ENCODE measurements around the gene TIPRL. TPM values are rescaled to one million over a fixed set of nuclear protein-coding genes. Genes with fewer than 3 reads are reported as not detected.
A peak's percentile ranks its signal among the peaks of the same experiment; 100 is the strongest.

TIPRL gene
- 35.3 TPM for polyA plus RNA-seq
- long read RNA-seq, donor 1, transcript TIPRL-202 (7 exons, 3,032 nt) = major isoform, 8 of 19 reads
- long read RNA-seq, donor 1, partial matches to known transcripts = 10 of 19 reads
- long read RNA-seq, donor 1, other reads (novel, unspliced or antisense) = 0 of 19 reads
- long read RNA-seq, donor 2, transcript TIPRL-202 (7 exons, 3,032 nt) = major isoform, 31 of 36 reads
- long read RNA-seq, donor 2, partial matches to known transcripts = 5 of 36 reads
- long read RNA-seq, donor 2, other reads (novel, unspliced or antisense) = 0 of 36 reads
- long read RNA-seq, donor 3 = 0 reads
- long read RNA-seq, donor 4, partial matches to known transcripts = 0 of 1 reads
- long read RNA-seq, donor 4, other reads (novel, unspliced or antisense) = 0 of 1 reads
- long read RNA-seq, donor 5, transcript TIPRL-202 (7 exons, 3,032 nt) = major isoform, 20 of 20 reads
- long read RNA-seq, donor 5, partial matches to known transcripts = 0 of 20 reads
- long read RNA-seq, donor 5, other reads (novel, unspliced or antisense) = 0 of 20 reads
- long read RNA-seq, donor 6, transcript TIPRL-202 (7 exons, 3,032 nt) = major isoform, 31 of 31 reads
- long read RNA-seq, donor 6, partial matches to known transcripts = 0 of 31 reads
- long read RNA-seq, donor 6, other reads (novel, unspliced or antisense) = 0 of 31 reads
- long read RNA-seq, donor 7, transcript TIPRL-202 (7 exons, 3,032 nt) = major isoform, 10 of 10 reads
- long read RNA-seq, donor 7, partial matches to known transcripts = 0 of 10 reads
- long read RNA-seq, donor 7, other reads (novel, unspliced or antisense) = 0 of 10 reads
- long read RNA-seq, donor 8, transcript TIPRL-202 (7 exons, 3,032 nt) = major isoform, 39 of 47 reads
- long read RNA-seq, donor 8, partial matches to known transcripts = 8 of 47 reads
- long read RNA-seq, donor 8, other reads (novel, unspliced or antisense) = 0 of 47 reads
- long read RNA-seq, donor 9, transcript TIPRL-202 (7 exons, 3,032 nt) = major isoform, 23 of 31 reads
- long read RNA-seq, donor 9, partial matches to known transcripts = 7 of 31 reads
- long read RNA-seq, donor 9, other reads (novel, unspliced or antisense) = 0 of 31 reads
- long read RNA-seq, donor 10, transcript TIPRL-202 (7 exons, 3,032 nt) = major isoform, 27 of 27 reads
- long read RNA-seq, donor 10, partial matches to known transcripts = 0 of 27 reads
- long read RNA-seq, donor 10, other reads (novel, unspliced or antisense) = 0 of 27 reads
- long read RNA-seq, donor 11, transcript TIPRL-202 (7 exons, 3,032 nt) = major isoform, 12 of 12 reads
- long read RNA-seq, donor 11, partial matches to known transcripts = 0 of 12 reads
- long read RNA-seq, donor 11, other reads (novel, unspliced or antisense) = 0 of 12 reads

DNA sequence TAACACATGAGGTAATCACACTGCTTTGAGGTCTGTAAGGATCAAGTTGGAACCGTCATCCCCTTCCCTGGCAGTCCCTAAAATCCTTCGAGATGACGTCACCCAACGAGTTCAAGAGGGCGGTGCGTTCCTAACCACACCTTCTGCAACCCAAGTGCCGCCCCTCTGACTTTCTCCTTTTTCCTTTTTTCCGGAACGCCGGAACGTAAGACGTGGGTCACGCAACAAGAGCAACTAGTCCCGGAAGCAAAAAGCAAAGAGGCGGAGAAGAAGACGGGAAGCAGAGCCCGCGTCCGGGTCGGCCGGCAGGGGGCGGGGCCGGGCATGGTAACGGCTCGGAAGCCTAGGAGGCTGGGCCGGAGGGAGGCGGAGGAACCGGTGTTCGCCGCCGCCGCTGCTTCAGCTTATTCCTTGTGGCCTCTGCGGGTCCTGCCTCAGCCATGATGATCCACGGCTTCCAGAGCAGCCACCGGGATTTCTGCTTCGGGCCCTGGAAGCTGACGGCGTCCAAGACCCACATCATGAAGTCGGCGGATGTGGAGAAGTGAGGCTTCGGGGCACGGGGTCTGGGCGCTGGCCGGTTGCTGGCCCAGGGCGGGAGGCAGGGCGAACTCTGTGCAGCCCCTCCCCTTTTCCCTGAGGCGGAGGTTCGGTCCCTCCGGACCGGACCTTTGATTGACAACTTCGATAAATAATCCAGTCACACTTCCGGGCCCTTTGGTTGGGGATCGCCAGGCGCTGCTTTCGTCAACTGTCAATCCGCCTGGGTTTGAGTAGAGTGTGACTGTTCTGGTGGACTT is at the start of gene TIPRL:
Gene TIPRL (plus strand): TSS at position 325 of the 800 bp plus-strand sequence. CDS start 116 bp downstream, at position 441.
- Histone ChIP-seq H3K4me1 (ENCODE audit: control insufficient read depth, insufficient read depth, low read length) (peaks cover 5% of the 10 kb centered on the region), H3K36me3 (ENCODE audit: control insufficient read depth, insufficient read depth, low read length) (no peaks in the 10 kb centered on the region), H3K9me3 (ENCODE audit: control insufficient read depth, low read depth, low read length) (no peaks in the 10 kb centered on the region), H3K27me3 (ENCODE audit: control insufficient read depth, insufficient read depth, low read length) (no peaks in the 10 kb centered on the region), H3K4me3 (ENCODE audit: low read length) (peak within 1 kb of the TSS; percentile 70), H3K27ac (ENCODE audit: low read length) (peak within 1 kb of the TSS; percentile 87)
- DNase-seq = peak; percentile 97 to 99
- no CpG with 5 or more reads among the region's 56 CpGs for WGBS (ENCODE audit: insufficient coverage, low lambda C conversion rate)

GRCh38 chr1:168129933-168130332 is 48.8 kb upstream of the TIPRL start:
- no peak overlapping the region for H3K27ac ChIP-seq (ENCODE audit: low read length)
- H3K9me3 ChIP-seq (ENCODE audit: control insufficient read depth, low read depth, low read length) = no peaks in the 10 kb centered on the region
- DNase-seq = no peak
- no peaks in the 10 kb centered on the region for H3K27me3 ChIP-seq (ENCODE audit: control insufficient read depth, insufficient read depth, low read length)
- no peak overlapping the region for H3K4me3 ChIP-seq (ENCODE audit: low read length)
- WGBS (ENCODE audit: insufficient coverage, low lambda C conversion rate) = 86% methylated on average over 1 of the region's 6 CpGs
- peaks cover 2% of the 10 kb centered on the region for H3K36me3 ChIP-seq (ENCODE audit: control insufficient read depth, insufficient read depth, low read length)
- H3K4me1 ChIP-seq (ENCODE audit: control insufficient read depth, insufficient read depth, low read length) = peaks cover 2% of the 10 kb centered on the region

- no peaks in the 10 kb centered on the region for H3K9me3 ChIP-seq (ENCODE audit: control insufficient read depth, low read depth, low read length)
- no CpG with 5 or more reads among the region's 1 CpG for WGBS (ENCODE audit: insufficient coverage, low lambda C conversion rate)
- no peaks in the 10 kb centered on the region for H3K27me3 ChIP-seq (ENCODE audit: control insufficient read depth, insufficient read depth, low read length)
- no peak for DNase-seq
- no peak overlapping the region for H3K4me3 ChIP-seq (ENCODE audit: low read length)
- peaks cover 9% of the 10 kb centered on the region for H3K4me1 ChIP-seq (ENCODE audit: control insufficient read depth, insufficient read depth, low read length)
- H3K27ac ChIP-seq (ENCODE audit: low read length) = no peak overlapping the region
- H3K36me3 ChIP-seq (ENCODE audit: control insufficient read depth, insufficient read depth, low read length) = peaks cover 2% of the 10 kb centered on the region
These were observed 44.6 kb upstream of the TIPRL start for GRCh38 chr1:168134132-168134531.

GRCh38 chr1:168134642-168135041 is 44.1 kb upstream of the TIPRL start:
- Histone ChIP-seq H3K4me1 (ENCODE audit: control insufficient read depth, insufficient read depth, low read length) (peaks cover 9% of the 10 kb centered on the region), H3K9me3 (ENCODE audit: control insufficient read depth, low read depth, low read length) (no peaks in the 10 kb centered on the region), H3K27me3 (ENCODE audit: control insufficient read depth, insufficient read depth, low read length) (no peaks in the 10 kb centered on the region), H3K36me3 (ENCODE audit: control insufficient read depth, insufficient read depth, low read length) (peaks cover 2% of the 10 kb centered on the region), H3K4me3 (ENCODE audit: low read length) (no peak overlapping the region), H3K27ac (ENCODE audit: low read length) (no peak overlapping the region)
- no peak for DNase-seq
- 100% methylated on average over 1 of the region's 7 CpGs for WGBS (ENCODE audit: insufficient coverage, low lambda C conversion rate)

- H3K27me3 ChIP-seq (ENCODE audit: control insufficient read depth, insufficient read depth, low read length) = no peaks in the 10 kb centered on the region
- WGBS (ENCODE audit: insufficient coverage, low lambda C conversion rate) = 0% methylated on average over 2 of the region's 12 CpGs
- H3K27ac ChIP-seq (ENCODE audit: low read length) = no peak overlapping the region
- H3K4me1 ChIP-seq (ENCODE audit: control insufficient read depth, insufficient read depth, low read length) = peaks cover 9% of the 10 kb centered on the region
- H3K4me3 ChIP-seq (ENCODE audit: low read length) = peak overlapping the region; percentile 76
- H3K9me3 ChIP-seq (ENCODE audit: control insufficient read depth, low read depth, low read length) = no peaks in the 10 kb centered on the region
- H3K36me3 ChIP-seq (ENCODE audit: control insufficient read depth, insufficient read depth, low read length) = peaks cover under 1% of the 10 kb centered on the region
- DNase-seq = no peak
These were observed 43.4 kb upstream of the TIPRL start for GRCh38 chr1:168135116-168135920.

DNA sequence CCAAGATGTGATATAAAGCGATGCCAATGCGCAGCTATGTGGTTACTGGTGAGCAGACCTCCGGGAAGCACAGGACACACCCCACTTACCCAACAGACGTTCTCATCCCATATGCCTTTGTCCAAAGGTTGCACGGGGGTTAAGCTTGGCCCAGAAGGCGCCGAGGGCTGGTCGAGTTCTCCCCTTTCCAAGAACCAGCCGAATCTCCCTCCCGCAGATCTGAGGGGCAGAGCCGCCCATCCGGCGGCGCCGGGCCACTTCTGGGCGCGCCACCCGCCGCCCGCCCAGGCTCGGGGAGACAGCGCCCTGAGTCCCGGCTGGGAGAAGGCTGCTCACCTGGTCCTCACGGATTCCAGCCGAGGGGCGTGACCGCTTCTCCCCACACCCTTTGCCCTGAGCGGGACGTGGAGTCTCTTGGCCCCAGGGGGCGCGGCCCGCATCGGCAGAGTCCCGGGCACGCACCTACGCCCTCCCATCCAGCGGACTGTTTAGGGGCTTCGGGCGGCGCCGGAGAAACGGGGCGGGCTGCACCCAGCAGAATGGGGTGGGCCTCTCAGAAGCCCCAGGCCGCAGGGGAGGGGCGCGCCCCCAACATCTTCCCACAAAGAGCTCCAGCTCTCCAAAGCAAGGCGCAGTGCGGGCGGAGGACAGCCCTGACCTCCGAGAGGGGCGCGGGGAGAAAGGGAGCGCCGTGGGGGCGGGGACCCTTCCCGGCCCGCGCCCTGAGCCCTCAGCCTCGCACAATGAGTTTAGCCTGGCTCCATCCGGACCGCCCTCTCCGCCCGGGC is 42.6 kb upstream of the TIPRL start:
- peak; percentile 57 to 75 for DNase-seq

DNA sequence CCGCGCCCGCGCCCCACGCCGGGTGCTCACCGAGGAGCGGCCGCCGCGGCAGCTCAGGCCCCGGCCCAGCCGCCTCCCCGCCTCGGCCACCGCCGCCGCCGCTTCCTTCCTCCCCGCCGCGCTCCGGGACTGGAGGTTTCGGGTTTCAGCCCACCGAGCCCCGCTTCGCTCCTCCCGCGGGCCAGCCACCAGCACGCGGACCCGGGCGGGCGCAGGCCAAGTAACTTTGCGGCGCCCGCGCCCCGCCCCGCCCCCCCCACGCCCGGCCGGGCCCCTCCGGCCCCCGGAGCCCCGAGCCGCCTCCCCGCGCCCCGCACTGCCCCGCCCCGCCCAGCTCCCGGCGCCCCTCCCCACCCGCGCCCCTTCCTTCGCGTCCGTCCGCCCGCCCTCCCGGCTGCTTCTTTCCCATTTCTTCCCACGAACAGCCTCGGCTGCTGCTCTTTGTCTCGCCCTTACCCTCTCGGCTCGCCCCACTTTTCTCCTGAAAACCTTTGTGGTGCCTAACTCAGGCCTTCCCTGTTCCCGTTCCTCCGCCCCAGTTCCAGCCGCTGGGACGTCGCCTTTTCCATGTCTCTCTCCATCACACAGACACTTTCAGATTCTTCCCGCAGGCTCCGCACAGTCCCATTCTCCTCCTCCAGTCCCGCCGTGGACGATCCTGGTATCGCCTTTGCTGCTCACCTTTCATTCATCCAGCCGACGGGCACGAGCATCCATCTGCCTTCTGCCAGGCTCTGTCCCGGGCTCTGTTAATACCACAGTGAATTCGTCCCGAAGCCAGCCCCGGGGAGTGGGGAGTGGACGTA is 41.9 kb upstream of the TIPRL start, which contains the start of gene GPR161:
Gene GPR161 (minus strand): TSS at position 222 of the 806 bp plus-strand sequence. CDS start 32,080 bp downstream, outside the sequence.
- Histone ChIP-seq H3K36me3 (ENCODE audit: control insufficient read depth, insufficient read depth, low read length) (no peaks in the 10 kb centered on the region), H3K27me3 (ENCODE audit: control insufficient read depth, insufficient read depth, low read length) (no peaks in the 10 kb centered on the region), H3K4me3 (ENCODE audit: low read length) (peak within 1 kb of the TSS; percentile 76), H3K27ac (ENCODE audit: low read length) (peak within 1 kb of the TSS; percentile 67), H3K4me1 (ENCODE audit: control insufficient read depth, insufficient read depth, low read length) (peaks cover 9% of the 10 kb centered on the region), H3K9me3 (ENCODE audit: control insufficient read depth, low read depth, low read length) (no peaks in the 10 kb centered on the region)
- peak in 1 of 2 donors; percentile 70 for DNase-seq
- 0% methylated on average over 4 of the region's 86 CpGs for WGBS (ENCODE audit: insufficient coverage, low lambda C conversion rate)

More for the DNA sequence above, 42.6 kb upstream of the TIPRL start:
- no peaks in the 10 kb centered on the region for H3K27me3 ChIP-seq (ENCODE audit: control insufficient read depth, insufficient read depth, low read length)
- H3K9me3 ChIP-seq (ENCODE audit: control insufficient read depth, low read depth, low read length) = no peaks in the 10 kb centered on the region
- no CpG with 5 or more reads among the region's 63 CpGs for WGBS (ENCODE audit: insufficient coverage, low lambda C conversion rate)
- H3K27ac ChIP-seq (ENCODE audit: low read length) = peak overlapping the region; percentile 28
- no peaks in the 10 kb centered on the region for H3K36me3 ChIP-seq (ENCODE audit: control insufficient read depth, insufficient read depth, low read length)
- H3K4me3 ChIP-seq (ENCODE audit: low read length) = peak overlapping the region; percentile 76
- H3K4me1 ChIP-seq (ENCODE audit: control insufficient read depth, insufficient read depth, low read length) = peaks cover 9% of the 10 kb centered on the region

- H3K9me3 ChIP-seq (ENCODE audit: control insufficient read depth, low read depth, low read length) = no peaks in the 10 kb centered on the region
These were observed 41.3 kb upstream of the TIPRL start for GRCh38 chr1:168137515-168137821.

More at GRCh38 chr1:168137515-168137821, 41.3 kb upstream of the TIPRL start:
- Histone ChIP-seq H3K27me3 (ENCODE audit: control insufficient read depth, insufficient read depth, low read length) (no peaks in the 10 kb centered on the region), H3K4me3 (ENCODE audit: low read length) (peak overlapping the region; percentile 76), H3K4me1 (ENCODE audit: control insufficient read depth, insufficient read depth, low read length) (peaks cover 9% of the 10 kb centered on the region), H3K36me3 (ENCODE audit: control insufficient read depth, insufficient read depth, low read length) (no peaks in the 10 kb centered on the region), H3K27ac (ENCODE audit: low read length) (peak overlapping the region; percentile 67)
- WGBS (ENCODE audit: insufficient coverage, low lambda C conversion rate) = 0% methylated on average over 1 of the region's 6 CpGs
- DNase-seq = no peak

All from large intestine (tissue), 12 donors.